SIG-M5 treated with dmso at 0.1 percent for 504 hours (cell line): ENCODE data around the gene PPIB.
"Not testable (repeated sequence)": the region's sequence is repeated elsewhere in the genome, so short reads cannot be mapped to it uniquely, and the experiment has no call there.

ENCODE experiments used
- DNase-seq: peaks from one replicate; lab custom pipeline; 2025; ENCODE audit not compliant: unreplicated experiment; lab: John Stamatoyannopoulos, UW

The PPIB gene

GRCh38 chr15:64110950-64111678 is 51.7 kb downstream of the PPIB start:
- no peak for DNase-seq

DNA sequence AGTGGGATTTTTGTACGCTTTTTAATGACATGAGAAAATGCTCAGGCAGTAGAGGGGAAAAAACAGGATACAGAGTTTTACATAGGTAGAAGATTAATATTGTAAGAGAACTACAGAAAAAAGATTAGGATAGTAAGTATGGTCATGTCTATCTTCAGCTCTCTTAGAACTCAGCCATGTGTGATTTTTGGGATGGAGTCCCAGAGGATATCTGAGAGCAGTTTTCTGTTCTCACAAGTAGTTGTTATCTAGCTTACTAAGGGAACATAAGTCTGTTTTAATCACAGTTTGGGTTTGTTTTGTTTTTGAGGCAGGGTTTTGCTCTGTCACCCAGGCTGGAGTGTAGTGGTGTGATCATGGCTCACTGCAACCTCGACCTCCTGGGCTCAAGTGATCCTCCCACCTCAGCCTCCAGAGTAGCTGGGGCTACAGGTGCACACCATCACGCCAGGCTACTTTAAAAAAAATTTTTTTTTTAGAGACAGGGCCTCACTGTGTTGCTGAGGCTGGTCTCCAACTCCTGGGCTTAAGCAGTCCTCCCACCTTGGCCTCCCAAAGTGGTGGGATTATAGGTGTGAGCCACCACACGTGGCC is 52.6 kb downstream of the PPIB start:
- DNase-seq = not testable (repeated sequence)

DNA sequence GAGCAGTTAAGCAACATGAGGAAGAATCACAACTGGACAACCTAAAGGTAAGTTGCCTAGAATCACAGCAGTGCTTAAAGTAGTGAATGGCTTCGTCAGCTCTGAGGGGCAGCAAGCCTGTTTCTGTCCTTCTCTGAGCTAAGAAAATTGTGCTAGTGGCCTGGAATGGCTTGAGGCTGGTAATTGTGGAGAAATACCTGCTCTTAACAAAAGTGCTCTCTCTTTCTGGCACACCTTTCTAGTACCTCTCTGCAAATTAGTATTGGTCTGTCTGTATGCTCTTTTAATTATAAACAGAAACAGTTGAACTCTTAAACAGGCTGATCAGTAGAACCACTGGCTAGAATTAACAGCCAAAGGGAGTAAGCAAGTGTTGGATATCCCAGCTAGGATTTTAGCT is 55.5 kb downstream of the PPIB start:
- DNase-seq = no peak
